ENCODE measurements around the gene DUSP12.

DNA sequence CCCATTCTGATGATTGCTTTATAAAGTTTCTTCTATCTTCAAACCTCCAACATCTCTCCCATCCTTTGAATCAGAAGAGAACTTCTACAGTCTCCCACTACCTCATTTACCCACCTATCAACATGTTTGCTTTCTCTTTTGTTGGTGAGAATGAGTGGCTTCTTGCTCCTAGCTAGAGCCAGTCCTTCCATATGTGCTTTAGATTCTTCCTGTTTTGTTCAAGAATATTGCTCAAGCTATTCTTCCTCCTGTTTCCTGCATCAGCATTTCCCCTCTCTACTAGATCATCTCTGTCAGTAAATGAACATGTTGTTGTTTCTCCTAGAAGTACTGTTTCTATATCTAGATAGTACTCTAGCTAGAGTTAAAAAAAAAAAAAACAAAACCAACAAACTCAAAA, 22.8 kb downstream of the DUSP12 start:
- TF ChIP-seq POLR2AphosphoS5 (IDR thresholded peaks at IDR 0.05; ENCODE audit: low read depth, low read length): no peak
- TF ChIP-seq MEF2A (IDR thresholded peaks at IDR 0.05; ENCODE audit: borderline replicate concordance, low read depth): no peak
- no peak for TF ChIP-seq GABPA (IDR thresholded peaks at IDR 0.05; ENCODE audit: low read depth)
- TF ChIP-seq, protein P1, sequence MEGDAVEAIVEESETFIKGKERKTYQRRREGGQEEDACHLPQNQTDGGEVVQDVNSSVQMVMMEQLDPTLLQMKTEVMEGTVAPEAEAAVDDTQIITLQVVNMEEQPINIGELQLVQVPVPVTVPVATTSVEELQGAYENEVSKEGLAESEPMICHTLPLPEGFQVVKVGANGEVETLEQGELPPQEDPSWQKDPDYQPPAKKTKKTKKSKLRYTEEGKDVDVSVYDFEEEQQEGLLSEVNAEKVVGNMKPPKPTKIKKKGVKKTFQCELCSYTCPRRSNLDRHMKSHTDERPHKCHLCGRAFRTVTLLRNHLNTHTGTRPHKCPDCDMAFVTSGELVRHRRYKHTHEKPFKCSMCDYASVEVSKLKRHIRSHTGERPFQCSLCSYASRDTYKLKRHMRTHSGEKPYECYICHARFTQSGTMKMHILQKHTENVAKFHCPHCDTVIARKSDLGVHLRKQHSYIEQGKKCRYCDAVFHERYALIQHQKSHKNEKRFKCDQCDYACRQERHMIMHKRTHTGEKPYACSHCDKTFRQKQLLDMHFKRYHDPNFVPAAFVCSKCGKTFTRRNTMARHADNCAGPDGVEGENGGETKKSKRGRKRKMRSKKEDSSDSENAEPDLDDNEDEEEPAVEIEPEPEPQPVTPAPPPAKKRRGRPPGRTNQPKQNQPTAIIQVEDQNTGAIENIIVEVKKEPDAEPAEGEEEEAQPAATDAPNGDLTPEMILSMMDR (IDR thresholded peaks at IDR 0.05): no peak

Measured in SK-N-SH (cell line).